Peyer's patch (tissue), 4 donors: ENCODE data around the gene CYP1A1. TPM values are rescaled to one million over a fixed set of nuclear protein-coding genes. Genes with fewer than 3 reads are reported as not detected.
A peak's percentile ranks its signal among the peaks of the same experiment; 100 is the strongest.

Experiments used
- DNase-seq, 3 donors: peaks; one replicate each; pipeline ENCODE4 v3.0.0-alpha.2; 2017 to 2019
- H3K27ac ChIP-seq, 4 donors: fragments of 200-600 bp; sonication (generic); one replicate each; pipeline ENCODE4 v1.5.1; 2016 to 2019
- H3K27me3 ChIP-seq, 2 donors: fragments of 200-600 bp; sonication (generic); one replicate each; pipeline ENCODE4 v1.5.1; 2019
- H3K36me3 ChIP-seq, 3 donors: fragments of 200-600 bp; sonication (generic); one replicate each; pipeline ENCODE4 v1.5.1; 2016 to 2019
- H3K4me1 ChIP-seq, 4 donors: fragments of 200-600 bp; sonication (generic); one replicate each; pipeline ENCODE4 v1.5.1; 2016 to 2019
- H3K4me3 ChIP-seq, 4 donors: fragments of 200-600 bp; sonication (generic); 1 replicate in 3 of 4; 2 replicates in 1 of 4; pipeline ENCODE4 v1.5.1; 2016 to 2019; ENCODE audit warnings: mild to moderate bottlenecking in 1 of 4
- H3K9me3 ChIP-seq, 4 donors: fragments of 200-600 bp; sonication (generic); one replicate each; pipeline ENCODE4 v1.5.1; 2016 to 2019; ENCODE audit warnings: mild to moderate bottlenecking in 1 of 4
- CTCF ChIP-seq, 6 experiments: fragments of 450-650 bp in 4 of 6; fragments of 200-600 bp in 2 of 6; sonication (generic) in 1 of 6; IDR thresholded peaks; one replicate each; pipeline ENCODE4 v1.5.1; 2017 to 2019; ENCODE audit warnings: antibody characterized with exemption in 6 of 6, mild to moderate bottlenecking in 3 of 6, moderate library complexity in 1 of 6
- POLR2A ChIP-seq, 2 donors: fragments of 450-650 bp; IDR thresholded peaks; one replicate each; pipeline ENCODE4 v1.5.1; 2017; ENCODE audit warnings: antibody characterized with exemption in 2 of 2, mild to moderate bottlenecking in 2 of 2, moderate library complexity in 2 of 2
- total RNA-seq, 4 donors: library from RNA; depleted of rRNA; stranded (reverse); fragments of >200 nt; gene quantifications; one replicate each; pipeline ENCODE4 v1.1.0, GENCODE V29; 2016

The CYP1A1 gene
- total RNA-seq, 4 donors from 2014 or later, result 0.70 to 3.3 TPM; not detected in 2

- H3K27me3 ChIP-seq, result no peaks in the 10 kb centered on the region
- H3K4me1 ChIP-seq, result peaks cover 0 to 18% (median 12%) of the 10 kb centered on the region in 4 donors
- peak; percentile 57 to 81 (median 64) for DNase-seq
- no peaks in the 10 kb centered on the region for H3K36me3 ChIP-seq
- no peaks in the 10 kb centered on the region for H3K9me3 ChIP-seq
- no peak overlapping the region for H3K4me3 ChIP-seq
- no peak overlapping the region for H3K27ac ChIP-seq
- TF ChIP-seq CTCF (IDR thresholded peaks at IDR 0.05) (peak; percentile 61 to 87 (median 84)), POLR2A (IDR thresholded peaks at IDR 0.05) (no peak)
Observed at GRCh38 chr15:74768771-74769342, 43.5 kb upstream of the CYP1A1 start.

- Histone ChIP-seq H3K4me3 (no peak overlapping the region), H3K9me3 (no peaks in the 10 kb centered on the region), H3K36me3 (no peaks in the 10 kb centered on the region), H3K27me3 (no peaks in the 10 kb centered on the region), H3K4me1 (peaks cover 0 to 12% (median 9%) of the 10 kb centered on the region in 4 donors), H3K27ac (no peak overlapping the region)
- no peak for TF ChIP-seq CTCF (IDR thresholded peaks at IDR 0.05)
- no peak for TF ChIP-seq POLR2A (IDR thresholded peaks at IDR 0.05)
- no peak for DNase-seq
Observed at GRCh38 chr15:74768099-74768770, 42.9 kb upstream of the CYP1A1 start.

GRCh38 chr15:74767167-74768098 lies 42.1 kb upstream of the CYP1A1 start:
- DNase-seq, result peak in 1 of 3 donors; percentile 28
- no peaks in the 10 kb centered on the region for H3K9me3 ChIP-seq
- H3K36me3 ChIP-seq, result no peaks in the 10 kb centered on the region
- H3K27me3 ChIP-seq, result no peaks in the 10 kb centered on the region
- H3K4me3 ChIP-seq, result no peak overlapping the region
- no peak overlapping the region for H3K27ac ChIP-seq
- peaks cover 0 to 10% (median 7%) of the 10 kb centered on the region in 4 donors for H3K4me1 ChIP-seq
- no peak for TF ChIP-seq POLR2A (IDR thresholded peaks at IDR 0.05)
- TF ChIP-seq CTCF (IDR thresholded peaks at IDR 0.05), result no peak

- Histone ChIP-seq H3K9me3 (no peaks in the 10 kb centered on the region), H3K36me3 (no peaks in the 10 kb centered on the region), H3K27me3 (no peaks in the 10 kb centered on the region), H3K4me1 (no peaks in the 10 kb centered on the region), H3K27ac (no peak overlapping the region), H3K4me3 (no peak overlapping the region)
- TF ChIP-seq POLR2A (IDR thresholded peaks at IDR 0.05) (no peak), CTCF (IDR thresholded peaks at IDR 0.05) (no peak)
- DNase-seq, result no peak
Observed at GRCh38 chr15:74763416-74763815, 38.1 kb upstream of the CYP1A1 start.

GRCh38 chr15:74762791-74763150 lies 37.4 kb upstream of the CYP1A1 start:
- Histone ChIP-seq H3K9me3 (no peaks in the 10 kb centered on the region), H3K27me3 (no peaks in the 10 kb centered on the region), H3K4me3 (no peak overlapping the region), H3K4me1 (no peaks in the 10 kb centered on the region), H3K36me3 (no peaks in the 10 kb centered on the region), H3K27ac (no peak overlapping the region)
- DNase-seq, result no peak
- TF ChIP-seq CTCF (IDR thresholded peaks at IDR 0.05) (no peak), POLR2A (IDR thresholded peaks at IDR 0.05) (no peak)
